HG03439 (cell line): Measurements from ENCODE around the gene PTGER1.
A peak's percentile ranks its signal among the peaks of the same experiment; 100 is the strongest.

Source experiments
- ATAC-seq: cut with Tn5 transposase; IDR thresholded peaks from one replicate; pipeline ENCODE4 v1.9.1; 2021; ENCODE audit warnings: mild to moderate bottlenecking, moderate library complexity; ENCODE audit not compliant: unreplicated experiment

PTGER1 gene

GRCh38 chr19:14442891-14443631 lies 32.1 kb downstream of the PTGER1 start:
- no peak for ATAC-seq

GRCh38 chr19:14441041-14441938 lies 33.9 kb downstream of the PTGER1 start:
- ATAC-seq, result no peak

- ATAC-seq, result peak; percentile 78
Measured at GRCh38 chr19:14440049-14440448, 35.1 kb downstream of the PTGER1 start.

- ATAC-seq, result no peak
Measured at GRCh38 chr19:14439014-14439413, 36.1 kb downstream of the PTGER1 start.

GRCh38 chr19:14437578-14438140 lies 37.5 kb downstream of the PTGER1 start:
- ATAC-seq, result no peak

GRCh38 chr19:14435320-14436050 lies 39.7 kb downstream of the PTGER1 start:
- ATAC-seq, result no peak

GRCh38 chr19:14434543-14435319 lies 40.4 kb downstream of the PTGER1 start:
- no peak for ATAC-seq

- peak; percentile 14 for ATAC-seq
Measured at GRCh38 chr19:14433554-14434501, 41.3 kb downstream of the PTGER1 start.

GRCh38 chr19:14432791-14433553 lies 42.2 kb downstream of the PTGER1 start, which contains the start of gene PKN1:
PKN1 (plus strand) TSS chr19:14433306; CDS start chr19:14433522, 216 bp downstream.
- ATAC-seq, result peak; percentile 45

GRCh38 chr19:14430712-14431111 lies 44.4 kb downstream of the PTGER1 start:
- no peak for ATAC-seq

- no peak for ATAC-seq
Measured at GRCh38 chr19:14428882-14429416, 46.2 kb downstream of the PTGER1 start.

GRCh38 chr19:14427461-14427860 lies 47.7 kb downstream of the PTGER1 start:
- no peak for ATAC-seq

- ATAC-seq, result no peak
Measured at GRCh38 chr19:14425696-14426138, 49.4 kb downstream of the PTGER1 start.
